HepG2 (cell line): ENCODE results near the gene PCDHA12. TPM values are rescaled to one million over a fixed set of nuclear protein-coding genes. Genes with fewer than 3 reads are reported as not detected.

ENCODE experiments used
- FOXK1 ChIP-seq: sonication (generic); formaldehyde crosslinking; IDR thresholded peaks from 2 replicates; pipeline ENCODE4 v1.4.0; 2020; ENCODE audit warnings: low read depth, missing genetic modification reagents, borderline replicate concordance
- HHEX ChIP-seq: IDR thresholded peaks from 2 replicates; pipeline ENCODE4 v1.6.1; 2016; ENCODE audit warnings: control low read depth
- HMGA1 ChIP-seq: sonication (generic); formaldehyde crosslinking; conservative IDR thresholded peaks from 2 replicates; pipeline ENCODE4 v1.4.0; 2020; ENCODE audit warnings: missing genetic modification reagents
- NRL ChIP-seq: sonication (generic); formaldehyde crosslinking; IDR thresholded peaks from 2 replicates; pipeline ENCODE4 v1.5.0; 2020; ENCODE audit warnings: missing genetic modification reagents, mild to moderate bottlenecking, moderate library complexity, borderline replicate concordance
- POGZ ChIP-seq: sonication (generic); formaldehyde crosslinking; IDR thresholded peaks from 2 replicates; pipeline ENCODE4 v1.4.0; 2020; ENCODE audit warnings: mild to moderate bottlenecking, missing genetic modification reagents
- SALL1 ChIP-seq: sonication (generic); formaldehyde crosslinking; IDR thresholded peaks from 2 replicates; pipeline ENCODE4 v1.8.0; 2022; ENCODE audit warnings: mild to moderate bottlenecking, missing genetic modification reagents
- TSC22D2 ChIP-seq: sonication (generic); formaldehyde crosslinking; IDR thresholded peaks from 2 replicates; pipeline ENCODE4 v1.5.1; 2020; ENCODE audit warnings: missing genetic modification reagents, mild to moderate bottlenecking, borderline replicate concordance
- ZFP37 ChIP-seq: sonication (generic); formaldehyde crosslinking; IDR thresholded peaks from 2 replicates; pipeline ENCODE4 v1.4.0; 2020; ENCODE audit warnings: missing genetic modification reagents, borderline replicate concordance
- polyA plus RNA-seq, 8 experiments: library from polyadenylated mRNA; depleted of rRNA in 3 of 8; stranded (reverse) in 7 of 8; unstranded in 1 of 8; fragments of >200 nt; fragmentation: Illumina TruSeq in 4 of 8; extraction: Trizol in 4 of 8; gene quantifications; 2 replicates each; pipeline versions ENCODE4 v1.2.1 to v1.2.3, GENCODE V29; 2011 to 2016; ENCODE audit warnings: low read depth in 4 of 8, missing spikeins in 1 of 8, mixed read lengths in 1 of 8; ENCODE audit not compliant: insufficient read depth in 1 of 8
- total RNA-seq, 5 experiments: library from RNA; depleted of rRNA; stranded (reverse); fragments of >200 nt; fragmentation: Illumina TruSeq; extraction: Trizol; gene quantifications; 2 replicates each; pipeline ENCODE4 v1.2.3, GENCODE V29; 2016; ENCODE audit warnings: low read depth in 1 of 5
- TF ChIP-seq, protein P1 (sequence below): sonication (generic); formaldehyde crosslinking; IDR thresholded peaks from 2 replicates; pipeline ENCODE4 v1.4.0; 2020; ENCODE audit warnings: missing genetic modification reagents, borderline replicate concordance

PCDHA12 gene
- total and polyA plus RNA-seq, 2 of the 13 experiments (the other 11 are each of a cell fraction or from before 2014, with no cell fraction given): not detected

DNA sequence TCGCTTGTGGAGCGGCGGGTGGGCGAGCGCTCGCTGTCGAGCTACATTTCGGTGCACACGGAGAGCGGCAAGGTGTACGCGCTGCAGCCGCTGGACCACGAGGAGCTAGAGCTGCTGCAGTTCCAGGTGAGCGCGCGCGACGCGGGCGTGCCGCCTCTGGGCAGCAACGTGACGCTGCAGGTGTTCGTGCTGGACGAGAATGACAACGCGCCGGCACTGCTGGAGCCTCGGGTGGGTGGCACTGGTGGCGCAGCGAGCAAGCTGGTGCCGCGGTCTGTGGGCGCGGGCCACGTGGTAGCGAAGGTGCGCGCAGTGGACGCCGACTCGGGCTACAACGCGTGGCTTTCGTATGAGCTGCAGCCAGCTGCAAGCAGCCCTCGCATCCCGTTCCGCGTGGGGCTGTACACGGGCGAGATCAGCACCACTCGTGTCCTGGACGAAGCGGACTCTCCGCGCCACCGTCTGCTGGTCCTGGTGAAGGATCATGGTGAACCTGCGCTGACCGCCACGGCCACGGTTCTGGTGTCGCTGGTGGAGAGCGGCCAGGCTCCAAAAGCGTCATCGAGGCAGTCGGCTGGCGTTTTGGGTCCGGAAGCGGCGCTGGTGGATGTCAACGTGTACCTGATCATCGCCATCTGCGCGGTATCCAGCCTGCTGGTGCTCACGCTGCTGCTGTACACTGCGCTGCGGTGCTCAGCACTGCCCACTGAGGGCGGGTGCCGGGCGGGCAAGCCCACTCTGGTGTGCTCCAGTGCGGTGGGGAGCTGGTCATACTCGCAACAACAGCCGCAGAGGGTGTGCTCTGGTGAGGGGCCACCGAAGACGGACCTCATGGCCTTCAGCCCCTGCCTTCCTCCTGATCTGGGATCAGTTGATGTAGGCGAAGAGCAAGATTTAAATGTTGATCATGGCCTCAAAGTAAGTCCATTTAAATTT is 32.0 kb upstream of the PCDHA12 start (continued):
- TF ChIP-seq, protein P1, sequence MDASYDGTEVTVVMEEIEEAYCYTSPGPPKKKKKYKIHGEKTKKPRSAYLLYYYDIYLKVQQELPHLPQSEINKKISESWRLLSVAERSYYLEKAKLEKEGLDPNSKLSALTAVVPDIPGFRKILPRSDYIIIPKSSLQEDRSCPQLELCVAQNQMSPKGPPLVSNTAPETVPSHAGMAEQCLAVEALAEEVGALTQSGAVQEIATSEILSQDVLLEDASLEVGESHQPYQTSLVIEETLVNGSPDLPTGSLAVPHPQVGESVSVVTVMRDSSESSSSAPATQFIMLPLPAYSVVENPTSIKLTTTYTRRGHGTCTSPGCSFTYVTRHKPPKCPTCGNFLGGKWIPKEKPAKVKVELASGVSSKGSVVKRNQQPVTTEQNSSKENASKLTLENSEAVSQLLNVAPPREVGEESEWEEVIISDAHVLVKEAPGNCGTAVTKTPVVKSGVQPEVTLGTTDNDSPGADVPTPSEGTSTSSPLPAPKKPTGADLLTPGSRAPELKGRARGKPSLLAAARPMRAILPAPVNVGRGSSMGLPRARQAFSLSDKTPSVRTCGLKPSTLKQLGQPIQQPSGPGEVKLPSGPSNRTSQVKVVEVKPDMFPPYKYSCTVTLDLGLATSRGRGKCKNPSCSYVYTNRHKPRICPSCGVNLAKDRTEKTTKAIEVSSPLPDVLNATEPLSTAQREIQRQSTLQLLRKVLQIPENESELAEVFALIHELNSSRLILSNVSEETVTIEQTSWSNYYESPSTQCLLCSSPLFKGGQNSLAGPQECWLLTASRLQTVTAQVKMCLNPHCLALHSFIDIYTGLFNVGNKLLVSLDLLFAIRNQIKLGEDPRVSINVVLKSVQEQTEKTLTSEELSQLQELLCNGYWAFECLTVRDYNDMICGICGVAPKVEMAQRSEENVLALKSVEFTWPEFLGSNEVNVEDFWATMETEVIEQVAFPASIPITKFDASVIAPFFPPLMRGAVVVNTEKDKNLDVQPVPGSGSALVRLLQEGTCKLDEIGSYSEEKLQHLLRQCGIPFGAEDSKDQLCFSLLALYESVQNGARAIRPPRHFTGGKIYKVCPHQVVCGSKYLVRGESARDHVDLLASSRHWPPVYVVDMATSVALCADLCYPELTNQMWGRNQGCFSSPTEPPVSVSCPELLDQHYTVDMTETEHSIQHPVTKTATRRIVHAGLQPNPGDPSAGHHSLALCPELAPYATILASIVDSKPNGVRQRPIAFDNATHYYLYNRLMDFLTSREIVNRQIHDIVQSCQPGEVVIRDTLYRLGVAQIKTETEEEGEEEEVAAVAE: no peak
- no peak for TF ChIP-seq FOXK1 (CRISPR knock-in tag)
- TF ChIP-seq SALL1 (CRISPR knock-in tag): no peak
- TF ChIP-seq NRL (CRISPR knock-in tag): no peak
- TF ChIP-seq ZFP37 (CRISPR knock-in tag): no peak
- no peak for TF ChIP-seq POGZ
- TF ChIP-seq TSC22D2: no peak
- no peak for TF ChIP-seq HHEX (CRISPR knock-in tag)
- no peak for TF ChIP-seq HMGA1 (CRISPR knock-in tag)
